DMS153 treated with DMSO at 0.1 percent for 48 hours (cell line): ENCODE measurements around the gene DENND5A.

Experiments used
- DNase-seq: peaks from one replicate; lab custom pipeline; 2025; ENCODE audit not compliant: unreplicated experiment; lab: John Stamatoyannopoulos, UW

DENND5A gene

GRCh38 chr11:9265211-9266131 is at the start of gene DENND5A:
TSS of gene DENND5A (minus strand) at chr11:9265350. CDS start at chr11:9265069, 281 bp downstream.
- DNase-seq = peak; percentile 39

- DNase-seq = peak; percentile 91
Observed at GRCh38 chr11:9314291-9315077, 49.3 kb upstream of the DENND5A start, which contains the start of gene TMEM41B. TSS of gene TMEM41B (minus strand) at chr11:9314593. CDS start at chr11:9314441, 152 bp downstream.

GRCh38 chr11:9313648-9314290 is 48.6 kb upstream of the DENND5A start:
- DNase-seq = no peak

GRCh38 chr11:9310485-9311090 is 45.4 kb upstream of the DENND5A start:
- no peak for DNase-seq

GRCh38 chr11:9304178-9304577 is 39.0 kb upstream of the DENND5A start:
- DNase-seq = no peak

- no peak for DNase-seq
Observed at GRCh38 chr11:9302448-9302847, 37.3 kb upstream of the DENND5A start.

GRCh38 chr11:9301720-9302119 is 36.6 kb upstream of the DENND5A start:
- DNase-seq = no peak

- DNase-seq = no peak
Observed at GRCh38 chr11:9293646-9294045, 28.5 kb upstream of the DENND5A start.

- DNase-seq = no peak
Observed at GRCh38 chr11:9285850-9286587, 20.9 kb upstream of the DENND5A start.

- DNase-seq = no peak
Observed at GRCh38 chr11:9280655-9281301, 15.6 kb upstream of the DENND5A start.

GRCh38 chr11:9277176-9277575 is 12.0 kb upstream of the DENND5A start:
- DNase-seq = no peak

- no peak for DNase-seq
Observed at GRCh38 chr11:9276571-9276970, 11.4 kb upstream of the DENND5A start.

- no peak for DNase-seq
Observed at GRCh38 chr11:9274499-9275258, 9.5 kb upstream of the DENND5A start.

GRCh38 chr11:9273376-9274336 is 8.5 kb upstream of the DENND5A start:
- no peak for DNase-seq

GRCh38 chr11:9269492-9270013 is 4.4 kb upstream of the DENND5A start:
- no peak for DNase-seq

- DNase-seq = no peak
Observed at GRCh38 chr11:9267680-9268079, 2.5 kb upstream of the DENND5A start.

GRCh38 chr11:9266926-9267325 is 1.8 kb upstream of the DENND5A start:
- no peak for DNase-seq
